22Rv1 (cell line): ENCODE measurements around the gene ZNF614.
"Not testable (repeated sequence)": the region's sequence is repeated elsewhere in the genome, so short reads cannot be mapped to it uniquely, and the experiment has no call there.

ENCODE experiments used
- H3K27ac ChIP-seq: fragments of 450-650 bp; 2 replicates; pipeline ENCODE4 v1.5.1; 2017
- CTCF ChIP-seq: fragments of 450-650 bp; IDR thresholded peaks from 2 replicates; pipeline ENCODE4 v1.5.1; 2017; ENCODE audit warnings: mild to moderate bottlenecking
- ZFX ChIP-seq: fragments of 450-650 bp; IDR thresholded peaks from 2 replicates; pipeline ENCODE4 v1.6.1; 2017; ENCODE audit warnings: antibody characterized with exemption, borderline replicate concordance

ZNF614 gene

GRCh38 chr19:52028027-52028779 lies at the start of gene ZNF614:
TSS of gene ZNF614 (minus strand) at chr19:52028379. CDS start at chr19:52025745, 2,634 bp downstream.
- TF ChIP-seq ZFX (no peak), CTCF (no peak)
- H3K27ac ChIP-seq: peak within 1 kb of the TSS; percentile 87

GRCh38 chr19:52070496-52070895 lies 42.3 kb upstream of the ZNF614 start:
- TF ChIP-seq CTCF: no peak
- TF ChIP-seq ZFX: no peak
- H3K27ac ChIP-seq: no peak overlapping the region

- no peak overlapping the region for H3K27ac ChIP-seq
- no peak for TF ChIP-seq CTCF
- no peak for TF ChIP-seq ZFX
Observed at GRCh38 chr19:52069653-52070052, 41.5 kb upstream of the ZNF614 start.

- H3K27ac ChIP-seq: no peak overlapping the region
- TF ChIP-seq CTCF (no peak), ZFX (no peak)
Observed at GRCh38 chr19:52066258-52066863, 38.2 kb upstream of the ZNF614 start.

- TF ChIP-seq CTCF (no peak), ZFX (no peak)
- no peak overlapping the region for H3K27ac ChIP-seq
Observed at GRCh38 chr19:52065399-52065798, 37.2 kb upstream of the ZNF614 start.

GRCh38 chr19:52056480-52056879 lies 28.3 kb upstream of the ZNF614 start:
- H3K27ac ChIP-seq: not testable (repeated sequence)

- H3K27ac ChIP-seq: not testable (repeated sequence)
Observed at GRCh38 chr19:52051736-52052135, 23.6 kb upstream of the ZNF614 start.

- peak within 1 kb of the TSS; percentile 69 for H3K27ac ChIP-seq
- no peak for TF ChIP-seq ZFX
- TF ChIP-seq CTCF: no peak
Observed at GRCh38 chr19:52048555-52049501, 20.6 kb upstream of the ZNF614 start, which contains the start of gene ZNF432. TSS of gene ZNF432 (minus strand) at chr19:52048838. CDS start at chr19:52046868, 1,970 bp downstream.
